K562 (cell line): Measurements from ENCODE around the gene CACNA1C. TPM values are rescaled to one million over a fixed set of nuclear protein-coding genes. Genes with fewer than 3 reads are reported as not detected.

Source experiments
- ATAC-seq: fragments of 200-7000 bp; cut with Tn5 transposase; 3 replicates; pipeline ENCODE4 v1.9.1; 2020; ENCODE audit warnings: moderate library complexity
- BruUV-seq: library from RNA; stranded (reverse); fragments of 400-500 nt; replicated peaks from 2 replicates; lab custom pipeline; 2021; lab: Mats Ljungman, UMichigan
- CTCF ChIA-PET: fragments of 300-600 bp; formaldehyde crosslinking; extraction: SDS; loops from one replicate; lab custom pipeline; 2021; ENCODE audit warnings: low intra/inter-chr PET ratio; lab: Yijun Ruan, JAX
- POLR2A ChIA-PET: fragments of 300-600, 350-650 bp; sonication (Branson Sonifier 250); formaldehyde crosslinking; extraction: SDS; loops from one replicate; lab custom pipeline; 2021; ENCODE audit warnings: antibody characterized with exemption, inconsistent platforms; lab: Yijun Ruan, JAX
- DNase-seq, 4 experiments: peaks; one replicate each; pipeline versions ENCODE4 v3.0.0 to v3.0.0-alpha.2; 2011 to 2018; ENCODE audit warnings: low spot score in 3 of 4, mixed read lengths in 3 of 4; ENCODE audit errors: extremely low read depth in 1 of 4
- FAIRE-seq: peaks from 2 replicates; lab custom pipeline; 2011; peaks lifted over from hg19 to GRCh38; lab: Jason Lieb, UNC
- H2AFZ ChIP-seq: 2 replicates; pipeline ENCODE4 v1.6.0; 2011; ENCODE audit warnings: low read depth, low read length, control low read depth, inconsistent platforms
- H3K27ac ChIP-seq: fragments of 200-600 bp; 3 replicates; pipeline ENCODE4 v1.8.0; 2011; ENCODE audit warnings: low read depth, mild to moderate bottlenecking, control low read depth, inconsistent platforms, low read length, moderate library complexity, mixed read lengths; ENCODE audit errors: extremely low read depth
- H3K27me3 ChIP-seq, 2 experiments: fragments of 300-600 bp in 1 of 2; 2 replicates in 1 of 2; 3 replicates in 1 of 2; pipeline versions ENCODE4 v1.6.0 to v1.8.0; 2011; ENCODE audit warnings: inconsistent platforms in 2 of 2, low read length in 2 of 2, mild to moderate bottlenecking in 1 of 2, mixed read lengths in 1 of 2, moderate library complexity in 1 of 2; ENCODE audit not compliant: control insufficient read depth in 2 of 2, insufficient read depth in 2 of 2
- H3K36me3 ChIP-seq: fragments of 300-600 bp; 3 replicates; pipeline ENCODE4 v1.8.0; 2011; ENCODE audit warnings: mild to moderate bottlenecking, low read length, inconsistent platforms; ENCODE audit not compliant: control insufficient read depth, insufficient read depth
- H3K4me1 ChIP-seq, 2 experiments: fragments of 200-600 bp in 1 of 2; replicated peaks in 1 of 2; 2 replicates in 1 of 2; 3 replicates in 1 of 2; pipeline versions ENCODE4 v1.5.1 to v1.8.0; 2011; ENCODE audit warnings: inconsistent platforms in 2 of 2, low read length in 2 of 2, mild to moderate bottlenecking in 1 of 2, mixed read lengths in 1 of 2, moderate library complexity in 1 of 2; ENCODE audit not compliant: control insufficient read depth in 2 of 2, insufficient read depth in 2 of 2
- H3K4me2 ChIP-seq: 2 replicates; pipeline ENCODE4 v1.6.1; 2011; ENCODE audit warnings: low read length, control low read depth, inconsistent platforms, mixed read lengths; ENCODE audit not compliant: insufficient read depth
- H3K4me3 ChIP-seq: fragments of 200-600 bp; sonication (generic), shearing (Covaris generic); 2 replicates; pipeline ENCODE4 v1.5.1; 2016; ENCODE audit warnings: control low read depth, inconsistent platforms
- H3K79me2 ChIP-seq: fragments of 200-600 bp; 3 replicates; pipeline ENCODE4 v1.8.0; 2011; ENCODE audit warnings: low read length, inconsistent platforms; ENCODE audit not compliant: control insufficient read depth, insufficient read depth
- H3K9ac ChIP-seq, 2 experiments: 2 replicates each; pipeline versions ENCODE4 v1.6.0 to v1.6.1; 2011; ENCODE audit warnings: low read depth in 2 of 2, low read length in 2 of 2, control low read depth in 1 of 2, inconsistent platforms in 1 of 2, mild to moderate bottlenecking in 1 of 2, mixed read lengths in 1 of 2; ENCODE audit not compliant: insufficient read depth in 1 of 2
- H3K9me1 ChIP-seq: one replicate; pipeline ENCODE4 v1.6.0; 2011; ENCODE audit warnings: inconsistent platforms, mild to moderate bottlenecking, low read length, moderate library complexity; ENCODE audit not compliant: control insufficient read depth, insufficient read depth
- H3K9me3 ChIP-seq: replicated peaks from 2 replicates; pipeline ENCODE4 v1.5.1; 2011; ENCODE audit warnings: low read depth, low read length, inconsistent platforms; ENCODE audit not compliant: control insufficient read depth, insufficient read depth
- H4K20me1 ChIP-seq: replicated peaks from 2 replicates; pipeline ENCODE4 v1.6.1; 2011; ENCODE audit warnings: low read length, inconsistent platforms, mixed read lengths; ENCODE audit not compliant: control insufficient read depth, insufficient read depth
- ATF1 ChIP-seq, 2 experiments: fragments of 450-650 bp in 1 of 2; IDR thresholded peaks; 2 replicates each; pipeline ENCODE4 v1.6.1; 2016; ENCODE audit warnings: missing compliant biosample characterization in 1 of 2, missing genetic modification characterization in 1 of 2
- CAMTA2 ChIP-seq: fragments of 250-450 bp; sonication (Bioruptor Pico); conservative IDR thresholded peaks from 2 replicates; pipeline ENCODE4 v1.5.1; 2022
- CBFA2T3 ChIP-seq: fragments of 450-650 bp; IDR thresholded peaks from 2 replicates; pipeline ENCODE4 v1.6.1; 2017
- CBX3 ChIP-seq, 2 experiments: IDR thresholded peaks; 1 replicate in 1 of 2; 2 replicates in 1 of 2; pipeline ENCODE4 v1.6.1; 2012; ENCODE audit warnings: inconsistent platforms in 2 of 2, low read length in 2 of 2, borderline replicate concordance in 1 of 2, control low read depth in 1 of 2
- ESRRB ChIP-seq: fragments of 250-450 bp; sonication (Bioruptor Pico); IDR thresholded peaks from 2 replicates; pipeline ENCODE4 v1.5.0; 2020; ENCODE audit warnings: mild to moderate bottlenecking, moderate library complexity, borderline replicate concordance
- JUN ChIP-seq, 2 experiments: sonication (generic) in 1 of 2; formaldehyde crosslinking in 1 of 2; IDR thresholded peaks; 2 replicates each; pipeline versions ENCODE4 v1.6.1 to v1.8.0; 2012 to 2022; ENCODE audit warnings: borderline replicate concordance in 2 of 2, mild to moderate bottlenecking in 2 of 2, improper control_type of control experiment in 1 of 2, low read depth in 1 of 2, low read length in 1 of 2, missing genetic modification reagents in 1 of 2
- NFE2 ChIP-seq: IDR thresholded peaks from 2 replicates; pipeline ENCODE4 v1.6.1; 2014; ENCODE audit warnings: antibody characterized with exemption, low read depth
- SNAPC5 ChIP-seq: fragments of 250-450 bp; sonication (Bioruptor Pico); IDR thresholded peaks from 2 replicates; pipeline ENCODE4 v1.8.0; 2021; ENCODE audit warnings: moderate library complexity, mild to moderate bottlenecking, inconsistent platforms
- TAF9B ChIP-seq: fragments of 450-650 bp; IDR thresholded peaks from 2 replicates; pipeline ENCODE4 v1.6.1; 2018; ENCODE audit warnings: mild to moderate bottlenecking; ENCODE audit not compliant: partially characterized antibody
- TCF3 ChIP-seq: sonication (generic); formaldehyde crosslinking; IDR thresholded peaks from 2 replicates; pipeline ENCODE4 v1.4.0; 2020; ENCODE audit warnings: mild to moderate bottlenecking, missing genetic modification reagents
- WGBS: fragments of 100-300 bp; shearing (Covaris generic); methylation state at CpG from one replicate; pipeline ENCODE4 v1.1.6; 2016; ENCODE audit warnings: low coverage, mixed read lengths; ENCODE audit not compliant: insufficient coverage; ENCODE audit errors: missing lambda C conversion rate; 5-methylcytosine and 5-hydroxymethylcytosine counted together
- in situ Hi-C: fragments of 300-500 bp; cut with MboI; formaldehyde crosslinking; loops from 4 replicates; pipeline ENCODE4 v1.15.0; 2018; ENCODE audit warnings: inconsistent platforms, mixed read lengths
- intact Hi-C: fragments of 100-400 bp; cut with micrococcal nuclease; formaldehyde crosslinking; loops from 2 replicates; pipeline ENCODE4 v1.14.2; 2022
- polyA plus RNA-seq, 8 experiments: library from polyadenylated mRNA; depleted of rRNA in 4 of 8; stranded (reverse) in 5 of 8; unstranded in 3 of 8; fragments of >200 nt; fragmentation: Nextera tagmentation in 2 of 8; fragmentation: Illumina TruSeq in 1 of 8; extraction: Ambion mirVana in 2 of 8; extraction: Trizol in 1 of 8; gene quantifications; 2 replicates each; pipeline versions ENCODE4 v1.2.1 to v1.2.3, GENCODE V29; 2011 to 2014; ENCODE audit warnings: inconsistent platforms in 1 of 8, missing spikeins in 1 of 8
- total RNA-seq, 7 experiments: library from RNA; depleted of rRNA in 6 of 7; stranded (reverse); fragments of >200 nt in 6 of 7; fragmentation: Illumina TruSeq in 2 of 7; extraction: Trizol in 2 of 7; gene quantifications; 2 replicates each; pipeline versions ENCODE4 v1.2.1 to v1.2.3, GENCODE V29; 2011 to 2021; ENCODE audit warnings: low replicate concordance in 1 of 7

The CACNA1C gene
- total and polyA plus RNA-seq, 9 of the 15 experiments (the other 6 are each of a cell fraction or from before 2014, with no cell fraction given), result not detected

GRCh38 chr12:2625289-2625612 is 572.5 kb downstream of the CACNA1C start:
- H3K9ac ChIP-seq, result no peak overlapping the region
- in situ Hi-C loops (no loop called here), intact Hi-C loops (no loop called here)
- H3K4me1 ChIP-seq, result no peaks in the 10 kb centered on the region
- FAIRE-seq, result no peak
- TF ChIP-seq NFE2, result no peak
- TF ChIP-seq CAMTA2, result no peak
- TF ChIP-seq TCF3 (CRISPR knock-in tag), result no peak
- no peaks in the 10 kb centered on the region for H3K79me2 ChIP-seq
- no peak overlapping the region for H2AFZ ChIP-seq
- POLR2A ChIA-PET, result no interaction called here
- no peaks in the 10 kb centered on the region; the same call in 1 of the 2 replicates for H4K20me1 ChIP-seq
- peaks cover 0 to 20% of the 10 kb centered on the region in 2 experiments; a peak in 2 of 5 replicates for H3K27me3 ChIP-seq
- H3K9me3 ChIP-seq, result no peaks in the 10 kb centered on the region
- CTCF ChIA-PET, result no interaction called here
- DNase-seq, result no peak
- no peak overlapping the region for H3K4me2 ChIP-seq
- BruUV-seq, result no TSS peak
- 2% methylated on average over 11 of the region's 13 CpGs for WGBS
- ATAC-seq, result no peak
- H3K9me1 ChIP-seq, result no peaks in the 10 kb centered on the region
- no peak overlapping the region for H3K4me3 ChIP-seq
- H3K27ac ChIP-seq, result no peak overlapping the region
- no peaks in the 10 kb centered on the region for H3K36me3 ChIP-seq

- H3K27ac ChIP-seq, result no peak overlapping the region
- TF ChIP-seq ESRRB (CRISPR knock-in tag) (no peak), TAF9B (no peak), SNAPC5 (CRISPR knock-in tag) (no peak), CBX3 (IDR thresholded peaks at IDR 0.05; ENCODE audit: borderline replicate concordance in 1 of 2, low read length in 2 of 2) (no peak), JUN (IDR thresholded peaks at IDR 0.05; ENCODE audit: borderline replicate concordance, low read depth, low read length) (no peak), JUN (CRISPR knock-in tag; IDR thresholded peaks at IDR 0.05; ENCODE audit: borderline replicate concordance) (no peak), CBFA2T3 (no peak), ATF1 (CRISPR knock-in tag; IDR thresholded peaks at IDR 0.05) (no peak), ATF1 (tag; IDR thresholded peaks at IDR 0.05) (no peak)
- no peaks in the 10 kb centered on the region; the same call in 1 of the 2 replicates for H4K20me1 ChIP-seq
- no peaks in the 10 kb centered on the region for H3K79me2 ChIP-seq
- CTCF ChIA-PET, result no interaction called here
- FAIRE-seq (no peak), ATAC-seq (no peak), DNase-seq (no peak)
- H3K9me1 ChIP-seq, result no peaks in the 10 kb centered on the region
- no peak overlapping the region for H3K9ac ChIP-seq
- POLR2A ChIA-PET, result interaction anchor here (0.5 to 0.7 kb wide), 2 partner anchors 154 to 188 kb away, joined by 3 to 4 read pairs; no protein-coding TSS in a partner anchor
- no peaks in the 10 kb centered on the region for H3K4me1 ChIP-seq
- no peaks in the 10 kb centered on the region for H3K9me3 ChIP-seq
- intact Hi-C loops, result no loop called here
- BruUV-seq, result no TSS peak
- in situ Hi-C loops, result no loop called here
- H3K4me2 ChIP-seq, result no peak overlapping the region
- H3K36me3 ChIP-seq, result no peaks in the 10 kb centered on the region
- H3K27me3 ChIP-seq, result peaks cover 0 to 30% of the 10 kb centered on the region in 2 experiments; a peak in 3 of 5 replicates
- whole genome bisulfite sequencing, result 0% methylated on average over 8 of the region's 15 CpGs
- H3K4me3 ChIP-seq, result no peak overlapping the region
- H2AFZ ChIP-seq, result no peak overlapping the region
Measured at GRCh38 chr12:2627076-2627834, 574.5 kb downstream of the CACNA1C start.
